Left kidney (tissue), 8 donors: ENCODE results near the gene SBNO2. TPM values are rescaled to one million over a fixed set of nuclear protein-coding genes. Genes with fewer than 3 reads are reported as not detected.
A peak's percentile ranks its signal among the peaks of the same experiment; 100 is the strongest.

Experiments used
- DNase-seq: peaks from one replicate; pipeline ENCODE4 v3.0.0-alpha.2; 2013
- long read RNA-seq, 8 donors: transcript quantifications; one replicate each; lab custom pipeline, GENCODE V29; 2026
- polyA plus RNA-seq: library from polyadenylated mRNA; unstranded; fragments of 120-200 nt; gene quantifications from one replicate; pipeline ENCODE4 v1.2.1, GENCODE V29; 2013; ENCODE audit not compliant: insufficient read length

Gene SBNO2
- 15.1 TPM for polyA plus RNA-seq
- long read RNA-seq, donor 1, full-length matches to known transcripts: 2 of 2 reads
- long read RNA-seq, donor 1, partial matches to known transcripts: 0 of 2 reads
- long read RNA-seq, donor 1, other reads (novel, unspliced or antisense): 0 of 2 reads
- long read RNA-seq, donor 2, full-length matches to known transcripts: 1 of 243 reads
- long read RNA-seq, donor 2, partial matches to known transcripts: 242 of 243 reads
- long read RNA-seq, donor 2, other reads (novel, unspliced or antisense): 0 of 243 reads
- long read RNA-seq, donor 3: 0 reads
- long read RNA-seq, donor 4: 0 reads
- long read RNA-seq, donor 5, full-length matches to known transcripts: 1 of 1 reads
- long read RNA-seq, donor 5, partial matches to known transcripts: 0 of 1 reads
- long read RNA-seq, donor 5, other reads (novel, unspliced or antisense): 0 of 1 reads
- long read RNA-seq, donor 6, partial matches to known transcripts: 571 of 603 reads
- long read RNA-seq, donor 6, other reads (novel, unspliced or antisense): 32 of 603 reads
- long read RNA-seq, donor 7, full-length matches to known transcripts: 2 of 2 reads
- long read RNA-seq, donor 7, partial matches to known transcripts: 0 of 2 reads
- long read RNA-seq, donor 7, other reads (novel, unspliced or antisense): 0 of 2 reads
- long read RNA-seq, donor 8, full-length matches to known transcripts: 1 of 13 reads
- long read RNA-seq, donor 8, partial matches to known transcripts: 12 of 13 reads
- long read RNA-seq, donor 8, other reads (novel, unspliced or antisense): 0 of 13 reads

GRCh38 chr19:1173845-1174809, at the start of gene SBNO2:
Gene SBNO2, minus strand, starts transcription at chr19:1174268. Its CDS starts 19,992 bp downstream, at chr19:1154276.
- peak; percentile 69 for DNase-seq

DNA sequence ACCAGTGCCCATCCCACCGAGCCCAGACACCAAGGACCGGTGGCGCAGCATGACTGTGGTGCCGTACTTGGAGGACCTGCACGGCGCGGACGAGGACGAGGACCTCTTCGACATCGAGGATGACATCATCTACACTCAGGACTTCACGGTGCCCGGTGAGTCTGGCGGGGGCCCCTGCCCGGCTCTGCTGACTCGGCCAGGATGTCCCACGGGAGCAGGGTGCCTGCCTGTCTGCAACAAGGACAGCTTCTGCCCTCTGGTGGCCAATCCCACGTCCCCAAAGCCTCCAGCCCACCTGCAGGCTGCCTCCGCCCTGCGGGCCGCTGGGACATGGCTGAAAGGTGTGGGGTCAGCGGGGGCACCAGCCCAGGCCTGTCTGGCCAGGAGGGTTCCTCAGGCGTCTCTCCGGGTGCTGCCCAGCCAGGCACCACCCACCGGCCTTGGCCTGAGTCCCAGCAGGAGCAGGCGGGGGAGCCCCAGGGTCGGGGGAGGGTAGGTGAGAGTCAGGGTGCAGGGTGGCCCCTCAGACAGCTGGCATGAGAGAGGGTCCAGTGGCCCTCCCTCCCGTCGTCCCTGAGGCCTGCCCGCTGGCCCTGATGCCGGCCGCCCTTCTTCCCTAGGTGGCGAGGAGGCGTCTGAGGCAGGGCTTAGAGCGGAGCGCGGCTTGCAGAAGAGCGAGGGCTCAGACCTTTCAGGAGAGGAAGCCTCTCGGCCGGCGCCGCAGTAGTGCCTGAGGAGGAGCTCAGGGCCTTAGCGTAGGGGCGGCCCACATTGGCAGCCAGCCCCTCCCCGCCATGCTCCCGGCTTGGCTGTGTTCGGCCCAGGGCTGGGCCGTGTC, 49.2 kb upstream of the SBNO2 start:
- no peak for DNase-seq

GRCh38 chr19:1222394-1222793, 48.3 kb upstream of the SBNO2 start:
- no peak for DNase-seq

- DNase-seq: no peak
Observed at GRCh38 chr19:1221904-1222255, 47.8 kb upstream of the SBNO2 start.

- no peak for DNase-seq
Observed at GRCh38 chr19:1220976-1221903, 47.2 kb upstream of the SBNO2 start.

DNA sequence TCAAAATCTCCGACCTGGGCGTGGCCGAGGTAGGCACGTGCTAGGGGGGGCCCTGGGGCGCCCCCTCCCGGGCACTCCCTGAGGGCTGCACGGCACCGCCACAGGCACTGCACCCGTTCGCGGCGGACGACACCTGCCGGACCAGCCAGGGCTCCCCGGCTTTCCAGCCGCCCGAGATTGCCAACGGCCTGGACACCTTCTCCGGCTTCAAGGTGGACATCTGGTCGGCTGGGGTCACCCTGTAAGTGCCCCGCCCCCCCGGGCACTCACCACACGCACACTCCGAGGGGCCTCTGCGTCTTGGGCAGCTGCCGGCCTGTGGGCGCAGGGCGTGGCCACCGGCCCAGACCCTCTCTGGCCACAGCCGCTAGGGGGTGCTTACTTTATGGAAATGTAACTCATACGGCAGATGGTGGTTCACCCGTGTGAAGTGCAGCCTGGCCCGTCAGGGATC, 46.4 kb upstream of the SBNO2 start:
- DNase-seq: no peak

DNA sequence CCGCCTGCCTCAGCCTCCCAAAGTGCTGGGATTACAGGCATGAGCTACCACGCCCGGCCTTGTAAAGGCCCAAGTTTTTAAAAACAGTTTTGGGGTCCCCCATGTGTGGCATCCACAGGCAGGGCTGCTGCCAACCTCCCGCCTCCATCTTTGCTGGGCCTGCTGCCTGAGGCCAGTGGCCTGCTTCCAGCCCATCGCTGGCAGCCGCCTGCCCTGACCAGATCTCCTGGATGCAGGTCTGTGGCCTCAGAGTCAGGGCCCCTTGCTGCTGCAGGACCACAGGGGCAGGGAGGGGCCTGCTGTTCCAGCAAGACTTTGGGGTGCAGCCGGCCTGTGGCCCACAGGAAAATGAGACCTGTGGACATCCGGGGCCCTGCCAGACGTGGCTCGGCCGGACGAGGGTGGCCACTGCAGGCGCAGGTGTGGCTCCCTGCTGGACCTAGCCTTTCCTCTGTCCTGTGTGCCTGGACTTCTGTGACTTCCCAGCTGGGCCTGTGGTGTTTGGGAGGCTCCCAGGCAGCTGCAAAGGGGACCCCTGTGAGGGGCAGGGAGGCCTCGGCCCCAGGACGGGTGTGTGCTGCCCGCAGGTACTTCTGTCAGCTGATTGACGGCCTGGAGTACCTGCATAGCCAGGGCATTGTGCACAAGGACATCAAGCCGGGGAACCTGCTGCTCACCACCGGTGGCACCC, 45.9 kb upstream of the SBNO2 start:
- DNase-seq: no peak

DNA sequence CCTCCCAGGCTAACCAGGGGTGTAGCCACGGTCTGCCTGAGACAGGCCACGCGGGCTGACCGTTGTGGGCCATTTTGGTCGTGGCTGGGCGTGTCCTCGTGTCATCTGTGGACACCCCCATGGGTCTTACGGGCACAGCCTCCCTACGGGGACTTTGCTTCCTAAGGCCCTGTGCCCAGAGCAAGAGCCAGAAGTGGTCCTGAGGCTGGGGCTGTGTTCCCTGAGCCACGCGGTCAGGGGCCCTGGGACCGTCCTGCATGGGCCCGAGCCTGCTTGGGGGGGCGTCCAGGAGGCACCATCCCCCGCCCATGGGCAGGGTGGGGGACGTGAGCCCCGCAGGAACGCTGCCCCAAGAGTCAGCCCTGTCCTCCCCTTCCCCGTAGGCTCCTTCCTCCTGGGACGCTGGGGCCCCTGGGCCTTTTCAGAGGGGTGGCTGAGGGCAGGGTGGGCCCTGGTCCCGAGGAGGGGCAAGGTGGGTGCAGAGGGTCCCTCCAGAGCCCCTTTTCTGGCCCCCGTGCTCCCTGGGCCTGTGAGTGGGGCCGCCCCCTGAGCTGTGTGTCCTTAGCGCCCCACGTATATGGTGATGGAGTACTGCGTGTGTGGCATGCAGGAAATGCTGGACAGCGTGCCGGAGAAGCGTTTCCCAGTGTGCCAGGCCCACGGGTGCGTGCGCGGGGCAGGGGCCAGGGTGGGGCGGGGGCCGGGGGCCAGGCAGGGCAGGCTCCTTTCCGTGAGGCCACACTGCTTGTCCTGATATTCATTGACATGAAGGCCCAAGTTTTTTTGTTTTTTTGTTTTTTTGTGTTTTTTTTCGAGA, 44.9 kb upstream of the SBNO2 start:
- DNase-seq: no peak

- DNase-seq: no peak
Observed at GRCh38 chr19:1217366-1217765, 43.3 kb upstream of the SBNO2 start.

GRCh38 chr19:1216756-1217155, 42.7 kb upstream of the SBNO2 start:
- DNase-seq: no peak

GRCh38 chr19:1214862-1215731, 41.0 kb upstream of the SBNO2 start:
- no peak for DNase-seq

DNA sequence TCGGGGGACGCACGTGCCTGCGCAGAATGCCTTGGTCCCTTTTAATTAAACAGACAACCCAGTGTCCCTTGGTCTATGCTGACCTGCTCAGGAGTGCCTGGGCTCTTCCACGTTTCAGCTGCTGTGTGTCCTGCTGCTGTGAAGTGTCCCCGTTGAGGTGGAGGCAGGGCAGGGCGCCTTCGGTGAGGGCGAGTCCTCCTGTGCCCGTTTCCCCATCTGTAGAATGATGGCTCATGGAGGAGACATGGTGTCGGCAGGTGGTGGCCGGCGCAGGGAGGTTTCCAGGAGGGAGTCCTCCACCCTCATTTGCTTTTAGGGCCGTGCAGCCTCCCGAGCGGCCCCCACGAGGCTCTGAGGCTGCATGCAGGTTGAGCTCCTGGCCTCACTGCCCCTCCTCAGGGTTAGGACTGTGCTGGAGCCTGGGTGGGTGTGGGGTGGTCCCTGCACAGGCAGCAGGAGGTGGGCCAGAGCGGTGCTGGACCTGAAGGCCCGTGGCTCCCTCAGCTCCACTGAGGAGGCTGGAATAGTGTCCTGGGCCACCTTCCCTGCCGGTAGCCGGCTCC, 40.3 kb upstream of the SBNO2 start:
- no peak for DNase-seq

DNA sequence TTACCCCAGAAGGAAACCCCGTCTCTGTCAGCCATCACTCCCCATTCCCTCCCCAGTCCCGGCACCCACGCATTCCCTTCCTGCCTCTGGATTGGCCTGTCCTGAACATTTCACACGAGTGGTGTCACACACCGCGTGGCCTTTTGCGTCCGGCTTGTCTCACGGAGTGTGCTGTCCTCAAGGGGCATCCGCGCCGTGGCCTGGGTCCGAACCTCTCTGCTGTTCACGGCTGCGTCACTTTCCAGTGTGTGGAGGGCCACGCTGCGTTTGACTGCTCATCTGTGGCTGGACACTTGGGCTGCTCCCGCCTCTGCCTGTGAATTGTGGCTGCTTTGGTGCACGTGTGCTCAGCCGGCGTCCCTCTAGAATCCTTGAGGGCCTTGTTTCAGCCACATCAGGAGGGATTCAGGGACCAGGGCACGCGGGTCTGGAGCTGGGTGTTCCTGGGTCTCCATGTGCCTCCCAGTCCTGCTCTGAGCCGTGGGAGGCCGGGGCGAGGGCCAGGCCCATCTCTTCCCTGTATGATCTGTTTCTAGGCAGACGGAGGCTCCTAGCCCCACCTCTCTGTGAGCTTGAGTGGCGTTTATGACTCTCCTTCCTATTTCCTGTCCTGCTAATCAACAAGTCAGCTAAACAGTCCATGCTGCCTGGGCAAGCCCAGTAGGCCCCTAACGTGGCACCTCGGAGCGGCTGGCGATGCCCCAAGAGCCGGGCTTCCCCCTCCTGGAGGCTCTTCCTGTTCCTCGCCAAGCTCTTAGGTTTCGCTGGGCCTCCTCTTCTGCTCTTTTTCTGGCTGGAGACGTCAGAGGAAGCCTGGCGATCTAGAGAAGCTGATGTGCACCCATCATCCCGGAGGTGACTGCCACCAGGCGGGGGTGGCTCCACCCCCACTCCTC, 39.6 kb upstream of the SBNO2 start:
- no peak for DNase-seq

DNA sequence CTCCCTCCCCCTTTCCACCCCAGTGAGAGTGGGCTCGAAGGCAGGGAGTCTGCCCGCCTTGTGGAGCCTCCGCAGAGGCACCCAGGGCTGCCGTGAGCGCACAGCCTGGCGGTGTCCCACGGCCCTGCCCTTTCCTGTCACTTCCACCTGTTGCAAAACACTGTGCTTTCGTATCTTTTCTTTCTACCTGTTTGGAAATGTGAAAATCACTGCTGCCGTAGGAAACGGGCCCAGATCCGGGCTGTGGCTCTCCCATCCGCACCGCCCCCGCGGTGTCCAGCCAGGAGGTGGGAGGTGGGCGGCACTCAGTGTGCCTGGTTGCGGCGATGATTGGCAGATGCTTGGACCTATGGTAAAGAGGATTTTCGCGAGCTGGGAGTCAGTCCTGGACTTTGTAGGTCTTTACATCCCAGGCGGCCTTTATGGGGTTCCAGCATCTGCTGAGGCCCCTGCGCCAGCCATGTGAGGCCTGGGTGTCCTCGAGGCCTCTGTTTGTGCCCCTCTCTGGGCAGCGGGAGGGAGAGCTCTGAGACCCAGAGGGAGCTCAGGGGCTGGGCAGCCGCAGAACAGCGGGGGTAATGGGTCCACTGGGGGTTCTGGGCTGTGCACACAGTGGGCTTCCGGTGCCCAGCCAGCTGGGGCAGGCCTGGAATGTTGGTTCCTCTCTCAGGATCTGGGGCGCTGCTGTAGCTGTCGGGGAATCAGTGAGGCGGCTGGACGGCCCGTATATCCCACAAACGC, 37.6 kb upstream of the SBNO2 start:
- no peak for DNase-seq

DNA sequence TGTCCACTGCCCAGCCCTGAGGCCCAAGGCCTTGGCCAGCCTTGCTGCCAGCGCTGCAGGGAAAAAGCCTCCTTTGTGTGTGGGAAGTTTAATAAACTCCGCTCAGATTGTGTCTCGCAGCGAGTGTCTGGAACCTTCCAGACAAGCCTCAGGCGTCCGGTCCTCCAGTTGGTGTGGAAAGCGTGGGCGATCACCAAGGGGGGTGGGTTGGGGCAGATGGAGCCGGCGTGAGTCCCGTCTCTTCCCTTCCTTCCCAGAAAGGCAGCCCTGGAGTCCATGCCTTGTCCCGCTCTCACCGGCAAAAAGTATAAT, 36.1 kb upstream of the SBNO2 start:
- DNase-seq: no peak
